Upper lobe of right lung (tissue), 1 donor: ENCODE results near the gene MT4. TPM values are rescaled to one million over a fixed set of nuclear protein-coding genes. Genes with fewer than 3 reads are reported as not detected.

Source experiments
- ATAC-seq: fragments of 200-7000 bp; cut with Tn5 transposase; one replicate; pipeline ENCODE4 v1.9.1; 2020; ENCODE audit warnings: mild to moderate bottlenecking, moderate library complexity
- DNase-seq: peaks from one replicate; pipeline ENCODE4 v3.0.0-alpha.2; 2020
- H3K27ac ChIP-seq: fragments of 200-600 bp; one replicate; pipeline ENCODE4 v1.8.0; 2022
- H3K27me3 ChIP-seq: fragments of 200-600 bp; one replicate; pipeline ENCODE4 v1.8.0; 2022; ENCODE audit warnings: mild to moderate bottlenecking
- H3K36me3 ChIP-seq: fragments of 200-600 bp; one replicate; pipeline ENCODE4 v1.8.0; 2022
- H3K4me1 ChIP-seq: fragments of 200-600 bp; one replicate; pipeline ENCODE4 v1.8.0; 2022
- H3K4me3 ChIP-seq: fragments of 200-600 bp; one replicate; pipeline ENCODE4 v1.8.0; 2022; ENCODE audit warnings: mild to moderate bottlenecking
- H3K9me3 ChIP-seq: fragments of 200-600 bp; one replicate; pipeline ENCODE4 v1.8.0; 2022
- CTCF ChIP-seq: fragments of 200-600 bp; IDR thresholded peaks from one replicate; pipeline ENCODE4 v1.8.0; 2022; ENCODE audit warnings: antibody characterized with exemption
- intact Hi-C: fragments of 100-400 bp; cut with DNase I; formaldehyde crosslinking; loops from one replicate; pipeline ENCODE4 v1.11.0; 2022
- long read RNA-seq: library from polyadenylated mRNA; unstranded; transcript quantifications from one replicate; pipeline ENCODE4 v2.0.0, GENCODE V29; 2021
- total RNA-seq: library from RNA; stranded (reverse); fragmentation: NEBNext Ultra II Directional; extraction: Animal tissue kit (Norgen Biotek cat#: 25700); gene quantifications from one replicate; pipeline ENCODE4 v1.2.1, GENCODE V29; 2021
- donor health status: DM: no; HTN: yes; CAD: no; lungs with severe emphysema.

Gene MT4
- total RNA-seq, result not detected
- long read RNA-seq, result 0 reads

- peak; percentile 8 for ATAC-seq
Measured at GRCh38 chr16:56564793-56565477, at the start of gene MT4. MT4 (plus strand) TSS chr16:56565073; CDS start chr16:56565129, 56 bp downstream.

GRCh38 chr16:56515665-56516064, 49.2 kb upstream of the MT4 start:
- ATAC-seq (no peak), DNase-seq (no peak)
- no peaks in the 10 kb centered on the region for H3K9me3 ChIP-seq
- peaks cover 22% of the 10 kb centered on the region for H3K4me1 ChIP-seq
- no peaks in the 10 kb centered on the region for H3K36me3 ChIP-seq
- no peak for TF ChIP-seq CTCF
- intact Hi-C loops, result no loop called here
- no peak overlapping the region for H3K4me3 ChIP-seq
- no peaks in the 10 kb centered on the region for H3K27me3 ChIP-seq
- no peak overlapping the region for H3K27ac ChIP-seq

More at GRCh38 chr16:56564793-56565477, at the start of gene MT4:
- H3K27me3 ChIP-seq, result no peaks in the 10 kb centered on the region
- H3K36me3 ChIP-seq, result no peaks in the 10 kb centered on the region
- no peak for TF ChIP-seq CTCF
- no peaks in the 10 kb centered on the region for H3K4me1 ChIP-seq
- H3K9me3 ChIP-seq, result no peaks in the 10 kb centered on the region
- no peak for DNase-seq
- intact Hi-C loops, result no loop called here
- no peak within 1 kb of the TSS for H3K27ac ChIP-seq
- no peak within 1 kb of the TSS for H3K4me3 ChIP-seq

GRCh38 chr16:56517206-56517605, 47.7 kb upstream of the MT4 start:
- no peak overlapping the region for H3K27ac ChIP-seq
- ATAC-seq (no peak), DNase-seq (no peak)
- no peaks in the 10 kb centered on the region for H3K9me3 ChIP-seq
- H3K36me3 ChIP-seq, result no peaks in the 10 kb centered on the region
- no peak for TF ChIP-seq CTCF
- H3K4me1 ChIP-seq, result peaks cover 22% of the 10 kb centered on the region
- H3K27me3 ChIP-seq, result no peaks in the 10 kb centered on the region
- intact Hi-C loops, result no loop called here
- no peak overlapping the region for H3K4me3 ChIP-seq

DNA sequence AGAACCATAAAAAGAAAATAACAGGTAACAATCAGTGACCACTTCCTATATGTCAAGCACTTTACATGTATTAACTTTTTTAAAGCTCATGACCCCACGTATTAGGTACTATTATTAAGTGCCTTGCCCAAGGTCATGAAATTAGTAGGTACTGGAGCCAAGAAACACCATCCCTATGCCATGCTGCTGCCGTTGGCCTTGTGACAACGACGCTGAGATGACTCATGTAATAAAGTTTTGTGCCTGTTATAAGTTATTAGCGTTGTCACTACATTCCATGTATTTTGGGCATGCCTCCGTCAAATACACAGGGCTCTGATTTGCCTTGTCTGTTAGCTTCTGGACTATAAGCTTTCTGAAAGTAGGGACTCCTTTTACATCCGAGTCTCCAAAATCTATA, 46.4 kb upstream of the MT4 start:
- Histone ChIP-seq H3K27ac (no peak overlapping the region), H3K4me3 (no peak overlapping the region), H3K27me3 (no peaks in the 10 kb centered on the region), H3K9me3 (no peaks in the 10 kb centered on the region), H3K4me1 (peaks cover 22% of the 10 kb centered on the region), H3K36me3 (no peaks in the 10 kb centered on the region)
- no peak for TF ChIP-seq CTCF
- no peak for ATAC-seq
- DNase-seq, result no peak
- intact Hi-C loops, result no loop called here

GRCh38 chr16:56519459-56520250, 45.2 kb upstream of the MT4 start, which contains the start of gene BBS2:
BBS2 (minus strand) TSS chr16:56520024; CDS start chr16:56519862, 162 bp downstream.
- intact Hi-C loops, result no loop called here
- Histone ChIP-seq H3K9me3 (no peaks in the 10 kb centered on the region), H3K36me3 (no peaks in the 10 kb centered on the region), H3K4me3 (peak within 1 kb of the TSS; percentile 72), H3K27me3 (no peaks in the 10 kb centered on the region), H3K27ac (peak within 1 kb of the TSS; percentile 84), H3K4me1 (peaks cover 22% of the 10 kb centered on the region)
- TF ChIP-seq CTCF, result no peak
- peak; percentile 96 for DNase-seq
- peak; percentile 97 for ATAC-seq
